Peyer's patch (tissue), 4 donors: ENCODE measurements around the gene FKBP6.
A peak's percentile ranks its signal among the peaks of the same experiment; 100 is the strongest.

Source experiments
- CTCF ChIP-seq, 6 experiments: fragments of 450-650 bp in 4 of 6; fragments of 200-600 bp in 2 of 6; sonication (generic) in 1 of 6; IDR thresholded peaks; one replicate each; pipeline ENCODE4 v1.5.1; 2017 to 2019; ENCODE audit warnings: antibody characterized with exemption in 6 of 6, mild to moderate bottlenecking in 3 of 6, moderate library complexity in 1 of 6
- POLR2A ChIP-seq, 2 donors: fragments of 450-650 bp; IDR thresholded peaks; one replicate each; pipeline ENCODE4 v1.5.1; 2017; ENCODE audit warnings: antibody characterized with exemption in 2 of 2, mild to moderate bottlenecking in 2 of 2, moderate library complexity in 2 of 2

- TF ChIP-seq CTCF (IDR thresholded peaks at IDR 0.05) (peak in 3 of 6 experiments; percentile 22 to 31 (median 30)), POLR2A (IDR thresholded peaks at IDR 0.05) (no peak)
Observed at GRCh38 chr7:73342645-73343044, 14.7 kb downstream of the FKBP6 start.
